ENCODE results near the gene VWC2L.

VWC2L gene

DNA sequence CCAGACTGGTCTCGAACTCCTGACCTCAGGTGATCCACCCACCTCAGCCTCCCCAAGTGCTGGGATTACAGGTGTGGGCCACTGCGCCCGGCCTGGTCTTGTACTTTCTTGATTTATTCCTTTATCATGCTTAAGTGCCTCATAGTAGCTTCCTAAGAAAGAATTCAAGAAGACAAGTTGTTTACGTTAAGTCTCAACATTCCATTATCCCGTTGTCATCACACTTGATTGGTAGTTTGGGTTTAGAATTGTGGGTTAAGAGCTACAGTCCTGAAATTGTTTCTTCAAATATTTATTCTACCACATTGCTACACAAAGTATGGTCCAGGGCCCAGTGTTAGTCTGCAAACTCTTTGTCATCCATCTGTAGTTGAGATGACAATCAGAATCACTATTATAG lies 194.0 kb downstream of the VWC2L start:
- no peak for DNase-seq

DNA sequence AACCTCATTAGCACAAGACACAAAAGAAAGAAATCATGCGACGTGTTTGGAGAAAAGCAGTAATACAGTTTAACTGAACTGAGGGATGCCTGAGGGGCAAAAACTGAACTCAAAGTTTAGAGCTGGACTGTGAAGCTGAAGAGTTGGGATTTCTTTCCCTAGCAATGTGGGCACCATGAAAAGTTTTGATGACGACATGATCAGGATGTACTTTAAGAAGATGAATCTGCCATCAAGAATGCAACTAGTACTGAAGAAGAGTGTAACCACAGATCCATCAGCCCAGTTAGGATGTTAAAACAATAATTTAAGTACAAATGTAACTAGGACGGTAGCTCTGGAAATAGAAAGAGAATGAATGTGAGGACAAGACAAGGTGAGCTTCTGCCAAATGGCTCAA lies 196.2 kb downstream of the VWC2L start:
- no peak for DNase-seq

DNA sequence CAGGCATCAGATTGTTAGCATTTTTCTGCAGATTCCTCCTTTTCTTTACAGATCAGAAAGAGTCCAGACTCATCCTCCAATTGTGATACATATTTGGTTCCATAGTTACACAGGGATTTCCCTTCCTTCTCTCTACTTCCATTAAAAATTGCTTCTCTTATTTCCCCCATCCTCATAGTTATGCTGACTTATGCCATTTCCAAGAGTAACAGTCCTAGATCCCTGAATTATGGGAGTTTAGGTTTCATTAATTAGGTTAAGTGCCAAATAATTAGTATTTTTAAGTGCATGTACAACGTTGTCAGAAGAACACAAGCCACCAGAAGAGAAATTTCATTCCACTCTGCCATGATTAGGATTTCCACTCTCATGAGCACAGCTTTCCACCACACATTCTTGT lies 200.2 kb downstream of the VWC2L start:
- no peak for DNase-seq

DNA sequence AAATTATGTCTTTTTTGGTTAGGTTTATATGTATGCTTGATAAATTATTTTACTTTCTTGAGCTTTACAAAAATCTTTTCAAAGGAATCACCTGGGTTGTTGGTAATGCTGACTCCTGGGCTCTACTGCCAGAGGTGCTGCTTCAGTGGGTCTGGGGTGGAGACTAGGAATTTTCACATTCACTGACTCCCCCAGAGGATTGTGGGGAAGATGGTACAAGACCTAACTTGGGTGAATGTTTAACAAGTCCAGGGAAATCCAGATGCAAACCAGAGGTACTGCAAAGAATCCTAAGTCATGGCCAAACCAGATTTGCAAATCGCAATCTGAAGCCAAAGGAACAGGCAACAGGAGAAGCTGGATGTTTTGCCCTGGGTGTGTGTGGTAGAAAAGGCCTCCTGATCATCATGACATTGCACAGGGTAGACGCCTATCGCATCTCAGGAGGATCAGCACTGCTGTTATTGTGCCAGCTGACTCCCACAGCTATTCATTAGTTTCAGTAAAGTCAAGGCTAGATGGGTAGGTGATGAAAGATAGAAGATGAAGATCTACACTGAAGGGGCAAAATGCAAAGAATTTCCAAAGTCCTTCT lies 213.4 kb downstream of the VWC2L start:
- DNase-seq = no peak

DNA sequence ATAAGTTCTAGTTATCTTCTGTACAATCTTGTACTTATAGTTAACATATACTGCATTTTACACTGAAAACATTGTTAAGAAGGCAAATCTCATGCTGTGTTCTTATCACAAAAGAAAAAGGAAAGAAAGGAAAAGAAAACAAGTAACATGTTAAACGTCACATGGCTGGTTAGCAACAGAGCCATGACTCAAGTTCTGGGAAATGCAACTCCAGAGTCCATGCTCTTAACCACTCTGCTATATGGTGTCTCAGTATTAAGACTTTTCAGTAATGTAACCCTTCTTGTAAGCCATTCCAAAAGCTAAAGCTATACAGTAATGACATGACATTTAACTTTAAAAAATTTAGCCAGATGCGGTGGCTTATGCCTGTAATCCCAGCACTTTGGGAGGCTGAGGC lies 217.2 kb downstream of the VWC2L start:
- no peak for DNase-seq

Measured in NCI-H69 (cell line).